ENCODE data around the gene TMBIM6. TPM values are rescaled to one million over a fixed set of nuclear protein-coding genes. Genes with fewer than 3 reads are reported as not detected.

Gene TMBIM6
- polyA plus RNA-seq, 2 of the 4 experiments (the other 2 are of a cell fraction), result 331 to 1,255 TPM

GRCh38 chr12:49811961-49812401, 70.6 kb downstream of the TMBIM6 start:
- H3K4me2 ChIP-seq, result no peak overlapping the region
- WGBS (ENCODE audit: missing lambda C conversion rate), result 88% methylated on average over 4 of the region's 4 CpGs
- H3K4me3 ChIP-seq, result no peak overlapping the region
- no peak for DNase-seq (ENCODE audit: low read depth in 1 of 2, low spot score in 1 of 2)
- ATAC-seq, result no peak
- CTCF ChIA-PET, result interaction anchor here (1.4 to 2.2 kb wide), 3 partner anchors 10 to 34 kb away, joined by 5 to 7 read pairs (median 7); no protein-coding TSS in a partner anchor
- no peaks in the 10 kb centered on the region for H3K4me1 ChIP-seq
- no peaks in the 10 kb centered on the region for H3K9me3 ChIP-seq
- no peak for FAIRE-seq
- POLR2A ChIA-PET, result no interaction called here
- no peak for TF ChIP-seq RAD21 (conservative IDR thresholded peaks at IDR 0.05 in 1 of 2, IDR thresholded peaks at IDR 0.05 in 1 of 2)
- TF ChIP-seq BHLHE40 (IDR thresholded peaks at IDR 0.05; ENCODE audit: low read depth, low read length), result no peak
- no peak for TF ChIP-seq ZNF302 (CRISPR knock-in tag; IDR thresholded peaks at IDR 0.05)
- no peak for TF ChIP-seq JUNB (IDR thresholded peaks at IDR 0.05)
- no peak for TF ChIP-seq CHD4 (IDR thresholded peaks at IDR 0.05; ENCODE audit: borderline replicate concordance)
- no peak for TF ChIP-seq RNF2 (IDR thresholded peaks at IDR 0.05; ENCODE audit: borderline replicate concordance, low read depth)
- TF ChIP-seq PHF8 (IDR thresholded peaks at IDR 0.05; ENCODE audit: borderline replicate concordance, low read depth), result no peak
- no peak overlapping the region for H3K27ac ChIP-seq

DNA sequence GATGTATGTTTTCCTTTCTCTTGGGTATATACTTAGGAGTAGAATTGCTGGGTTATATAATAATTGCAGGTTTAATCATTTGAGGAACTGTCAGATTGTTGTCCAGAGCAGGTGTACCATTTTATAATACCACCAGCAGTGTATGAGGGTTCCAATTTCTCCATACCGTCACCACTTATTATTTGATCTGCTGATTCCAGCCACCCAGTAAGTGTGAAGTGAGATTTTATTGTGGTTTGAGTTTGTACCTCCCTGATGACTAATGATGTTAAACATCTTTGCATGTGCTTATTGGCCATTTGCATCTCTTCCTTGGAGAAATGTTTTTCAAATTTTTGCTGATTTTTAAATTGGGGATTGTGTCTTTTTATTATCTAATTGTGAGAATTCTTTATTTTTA, 71.8 kb downstream of the TMBIM6 start:
- no peak for ATAC-seq
- H3K27ac ChIP-seq, result no peak overlapping the region
- DNase-seq (ENCODE audit: low read depth in 1 of 2, low spot score in 1 of 2), result no peak
- WGBS (ENCODE audit: missing lambda C conversion rate), result 87% methylated on average over 1 of the region's 1 CpG
- POLR2A ChIA-PET, result no interaction called here
- H3K9me3 ChIP-seq, result no peaks in the 10 kb centered on the region
- no peak overlapping the region for H3K4me2 ChIP-seq
- no peak overlapping the region for H3K4me3 ChIP-seq
- no peak for FAIRE-seq
- TF ChIP-seq SMC3 (IDR thresholded peaks at IDR 0.05), result no peak
- TF ChIP-seq CHD2 (IDR thresholded peaks at IDR 0.05; ENCODE audit: low read length, partially characterized antibody), result no peak
- TF ChIP-seq USF2 (IDR thresholded peaks at IDR 0.05), result no peak
- no peak for TF ChIP-seq ELK1 (IDR thresholded peaks at IDR 0.05; ENCODE audit: low read depth, low read length)
- no peak for TF ChIP-seq BHLHE40 (IDR thresholded peaks at IDR 0.05; ENCODE audit: low read depth, low read length)
- TF ChIP-seq POLR2A (IDR thresholded peaks at IDR 0.05; ENCODE audit: low read length), result no peak
- TF ChIP-seq JUN (IDR thresholded peaks at IDR 0.05), result no peak
- no peak for TF ChIP-seq CEBPB (IDR thresholded peaks at IDR 0.05)
- TF ChIP-seq ZFP36 (IDR thresholded peaks at IDR 0.05; ENCODE audit: borderline replicate concordance, partially characterized antibody), result no peak
- no peak for TF ChIP-seq POLR2AphosphoS2 (conservative IDR thresholded peaks at IDR 0.05; ENCODE audit: low read length)
- TF ChIP-seq HOXA7 (CRISPR knock-in tag; IDR thresholded peaks at IDR 0.05), result no peak
- TF ChIP-seq HDAC2 (IDR thresholded peaks at IDR 0.05), result no peak
- TF ChIP-seq, protein P1, sequence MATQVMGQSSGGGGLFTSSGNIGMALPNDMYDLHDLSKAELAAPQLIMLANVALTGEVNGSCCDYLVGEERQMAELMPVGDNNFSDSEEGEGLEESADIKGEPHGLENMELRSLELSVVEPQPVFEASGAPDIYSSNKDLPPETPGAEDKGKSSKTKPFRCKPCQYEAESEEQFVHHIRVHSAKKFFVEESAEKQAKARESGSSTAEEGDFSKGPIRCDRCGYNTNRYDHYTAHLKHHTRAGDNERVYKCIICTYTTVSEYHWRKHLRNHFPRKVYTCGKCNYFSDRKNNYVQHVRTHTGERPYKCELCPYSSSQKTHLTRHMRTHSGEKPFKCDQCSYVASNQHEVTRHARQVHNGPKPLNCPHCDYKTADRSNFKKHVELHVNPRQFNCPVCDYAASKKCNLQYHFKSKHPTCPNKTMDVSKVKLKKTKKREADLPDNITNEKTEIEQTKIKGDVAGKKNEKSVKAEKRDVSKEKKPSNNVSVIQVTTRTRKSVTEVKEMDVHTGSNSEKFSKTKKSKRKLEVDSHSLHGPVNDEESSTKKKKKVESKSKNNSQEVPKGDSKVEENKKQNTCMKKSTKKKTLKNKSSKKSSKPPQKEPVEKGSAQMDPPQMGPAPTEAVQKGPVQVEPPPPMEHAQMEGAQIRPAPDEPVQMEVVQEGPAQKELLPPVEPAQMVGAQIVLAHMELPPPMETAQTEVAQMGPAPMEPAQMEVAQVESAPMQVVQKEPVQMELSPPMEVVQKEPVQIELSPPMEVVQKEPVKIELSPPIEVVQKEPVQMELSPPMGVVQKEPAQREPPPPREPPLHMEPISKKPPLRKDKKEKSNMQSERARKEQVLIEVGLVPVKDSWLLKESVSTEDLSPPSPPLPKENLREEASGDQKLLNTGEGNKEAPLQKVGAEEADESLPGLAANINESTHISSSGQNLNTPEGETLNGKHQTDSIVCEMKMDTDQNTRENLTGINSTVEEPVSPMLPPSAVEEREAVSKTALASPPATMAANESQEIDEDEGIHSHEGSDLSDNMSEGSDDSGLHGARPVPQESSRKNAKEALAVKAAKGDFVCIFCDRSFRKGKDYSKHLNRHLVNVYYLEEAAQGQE (IDR thresholded peaks at IDR 0.05), result no peak
- TF ChIP-seq RNF2 (IDR thresholded peaks at IDR 0.05; ENCODE audit: borderline replicate concordance, low read depth), result no peak
- no peak for TF ChIP-seq HMGXB4 (CRISPR knock-in tag; IDR thresholded peaks at IDR 0.05; ENCODE audit: borderline replicate concordance)
- no peak for TF ChIP-seq RFX5 (IDR thresholded peaks at IDR 0.05)
- TF ChIP-seq, protein P2, sequence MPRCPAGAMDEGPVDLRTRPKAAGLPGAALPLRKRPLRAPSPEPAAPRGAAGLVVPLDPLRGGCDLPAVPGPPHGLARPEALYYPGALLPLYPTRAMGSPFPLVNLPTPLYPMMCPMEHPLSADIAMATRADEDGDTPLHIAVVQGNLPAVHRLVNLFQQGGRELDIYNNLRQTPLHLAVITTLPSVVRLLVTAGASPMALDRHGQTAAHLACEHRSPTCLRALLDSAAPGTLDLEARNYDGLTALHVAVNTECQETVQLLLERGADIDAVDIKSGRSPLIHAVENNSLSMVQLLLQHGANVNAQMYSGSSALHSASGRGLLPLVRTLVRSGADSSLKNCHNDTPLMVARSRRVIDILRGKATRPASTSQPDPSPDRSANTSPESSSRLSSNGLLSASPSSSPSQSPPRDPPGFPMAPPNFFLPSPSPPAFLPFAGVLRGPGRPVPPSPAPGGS (IDR thresholded peaks at IDR 0.05), result no peak
- no peaks in the 10 kb centered on the region for H3K4me1 ChIP-seq
- CTCF ChIA-PET, result interaction anchor here (0.9 kb wide), 1 partner anchor 16 kb away, joined by 3 read pairs; no protein-coding TSS in a partner anchor

Data from A549 (cell line).